Smooth muscle cell of the coronary artery (primary cell): ENCODE results near the gene NRXN2. TPM values are rescaled to one million over a fixed set of nuclear protein-coding genes. Genes with fewer than 3 reads are reported as not detected.

Source experiments
- total RNA-seq: library from RNA; depleted of rRNA; stranded (reverse); fragments of >200 nt; gene quantifications from 2 replicates; pipeline ENCODE4 v1.2.3, GENCODE V29; 2014; ENCODE audit warnings: low replicate concordance

NRXN2 gene
- total RNA-seq: 6.6 and 29.0 TPM in 2 replicates

DNA sequence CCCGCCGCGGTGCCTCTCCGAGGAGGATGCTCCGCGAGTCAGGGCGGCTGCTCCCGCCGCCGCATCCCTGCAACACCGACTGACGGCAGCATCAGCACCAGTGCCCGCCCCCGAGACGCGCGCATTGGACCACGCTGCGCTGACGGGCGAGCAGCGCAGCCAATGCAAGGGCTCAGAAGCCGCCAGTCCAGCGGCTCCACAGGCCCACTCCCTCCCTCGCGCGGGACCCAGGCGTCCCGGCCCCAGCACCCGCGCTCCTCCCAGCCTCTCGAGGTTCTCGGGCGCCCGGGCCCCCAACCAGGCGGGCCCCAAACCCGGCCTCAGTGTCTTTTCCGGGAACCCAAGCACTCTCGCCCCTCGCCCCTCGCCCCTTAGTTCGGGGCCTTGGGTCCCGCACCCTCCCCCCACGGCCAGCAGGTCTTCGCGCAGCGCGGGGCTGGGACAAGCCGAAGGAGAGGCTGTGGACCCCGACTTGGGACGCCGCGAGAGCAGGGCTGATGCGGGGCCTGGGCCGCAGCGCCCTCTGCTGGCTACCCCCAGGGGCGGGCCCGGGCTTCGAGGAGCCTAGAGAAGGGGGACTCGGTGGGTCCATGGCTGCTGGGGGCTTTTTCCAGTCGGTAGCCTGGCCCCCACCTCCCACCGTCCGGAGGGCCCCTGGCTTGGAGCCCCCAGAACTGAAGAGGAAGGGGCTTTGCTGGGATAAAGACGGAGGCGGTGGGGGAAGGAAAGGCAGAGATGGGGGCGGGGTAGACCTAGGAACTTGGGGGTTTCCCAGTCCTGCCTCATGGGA, at the start of gene NRXN2:
Gene NRXN2, minus strand, starts transcription at position 81 of the 790 bp plus-strand sequence. CDS start 9,498 bp downstream, outside the sequence.

DNA sequence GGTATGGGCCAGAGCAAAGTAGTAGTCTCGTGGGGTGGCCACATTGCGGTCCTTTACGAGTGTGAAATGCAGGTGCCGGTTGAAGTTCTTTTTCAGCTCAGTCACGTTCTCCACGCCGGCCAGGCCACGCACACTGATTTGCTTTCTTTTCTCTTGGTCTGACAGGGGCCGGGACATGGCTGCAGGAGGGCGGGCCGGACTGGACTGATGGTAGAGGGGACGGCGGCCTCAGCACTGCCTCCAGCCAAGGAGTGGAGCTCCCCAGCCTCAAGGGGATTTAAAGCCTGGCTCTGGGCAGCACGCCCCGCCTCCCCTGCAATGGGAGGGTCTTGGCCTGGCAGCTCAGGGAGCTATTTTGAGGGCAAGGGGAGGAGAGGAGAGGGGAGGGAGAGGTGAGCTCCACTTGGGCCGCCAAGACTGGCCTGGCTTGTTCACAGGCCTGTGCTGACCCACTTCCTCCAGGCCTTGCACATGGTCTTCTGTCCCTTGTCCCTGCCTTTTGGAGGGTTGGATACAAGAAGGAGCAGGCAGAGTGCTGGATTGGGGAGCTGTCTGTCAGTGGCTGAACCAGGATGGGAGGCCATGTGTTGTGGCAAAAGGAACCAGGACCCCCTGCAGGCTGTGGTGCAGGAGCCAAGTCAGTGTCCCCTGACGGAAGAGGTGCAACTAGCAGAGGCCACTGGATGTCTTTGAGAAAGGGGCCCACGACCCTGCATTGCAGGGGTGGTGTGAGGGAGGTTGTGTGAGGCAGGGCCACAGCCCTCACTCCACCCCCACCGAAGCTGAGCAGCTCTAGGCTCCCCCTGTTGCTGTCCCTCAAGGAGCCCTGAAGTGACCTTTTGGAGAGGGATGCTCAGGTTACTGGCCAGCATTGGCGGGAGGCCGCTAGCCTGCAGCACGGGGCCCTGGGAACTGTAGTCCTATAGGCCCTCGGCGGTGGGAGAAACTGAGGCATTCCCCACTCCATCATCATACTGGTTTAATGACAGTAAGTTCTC, 37.0 kb upstream of the NRXN2 start, which contains the start of gene PYGM:
Gene PYGM, minus strand, starts transcription at position 253 of the 998 bp plus-strand sequence. Its CDS starts 76 bp downstream, at position 177.

DNA sequence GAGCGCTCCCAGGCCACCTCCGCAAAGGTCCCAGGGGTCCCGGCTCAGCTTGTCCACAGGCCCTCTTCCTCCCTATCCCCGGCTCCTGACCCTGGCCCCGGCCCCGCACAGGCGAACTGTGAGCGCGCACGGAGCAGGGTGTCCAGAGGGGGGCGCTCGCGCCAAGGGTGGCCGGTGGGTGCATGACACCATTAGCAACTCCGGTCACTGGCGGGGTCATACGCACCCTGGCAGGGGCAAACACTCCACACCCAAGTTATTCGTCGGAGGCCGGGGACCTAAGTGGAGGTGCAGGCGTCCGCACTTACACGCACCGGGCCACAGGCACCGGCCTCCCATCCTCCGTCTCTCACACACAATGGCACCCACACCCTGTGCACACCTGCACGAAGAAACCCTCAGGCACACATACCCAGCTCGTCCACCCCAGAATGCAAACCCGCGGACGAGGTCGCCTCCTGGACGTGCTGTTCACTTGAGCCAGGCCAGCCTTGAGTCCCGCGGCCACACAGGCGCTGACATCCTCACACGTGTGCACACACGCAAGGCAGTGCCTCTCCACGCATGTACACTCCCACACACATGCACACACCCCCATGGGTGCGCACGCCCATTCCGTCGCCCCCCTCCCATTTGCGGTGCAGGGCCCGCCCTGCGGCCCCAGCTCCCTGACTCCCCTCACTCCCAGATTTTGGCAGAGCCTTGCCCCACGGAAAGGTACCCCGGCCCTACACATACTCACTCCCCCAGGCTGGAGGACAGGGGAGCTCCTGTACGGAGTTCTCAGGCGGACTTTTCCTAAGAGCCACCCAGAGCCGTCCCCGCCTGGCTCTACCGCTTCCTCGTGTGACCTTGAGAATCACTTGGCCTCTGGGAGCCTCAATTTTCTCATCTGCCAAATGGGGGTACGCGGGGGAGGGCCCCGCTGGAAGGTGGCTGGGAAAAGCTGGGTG, 20.9 kb upstream of the NRXN2 start, which contains the start of gene RASGRP2:
Gene RASGRP2, minus strand, starts transcription at position 552 of the 953 bp plus-strand sequence. CDS start 1,276 bp downstream, outside the sequence.

DNA sequence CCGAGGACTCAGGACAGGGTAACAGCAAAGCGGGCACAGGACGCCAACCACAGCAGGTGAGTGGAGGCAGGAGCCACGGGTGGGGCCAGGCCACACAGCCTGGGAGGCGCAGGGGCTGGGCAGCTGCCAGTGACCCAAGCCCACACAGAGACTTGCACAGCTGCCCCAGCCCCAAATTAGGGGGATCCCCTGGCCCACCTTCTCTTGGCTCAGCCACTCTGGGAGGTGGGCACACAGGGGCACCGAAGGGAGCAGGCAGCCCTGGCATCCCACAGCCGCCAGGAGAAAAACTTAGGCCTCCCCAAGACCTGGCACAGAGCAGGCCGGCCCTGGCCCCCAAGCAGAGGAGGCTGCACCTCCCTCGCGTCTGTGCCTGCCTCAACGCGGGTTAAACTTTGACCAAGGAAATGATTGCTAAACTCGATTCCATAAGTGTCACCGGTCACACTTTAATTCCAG, 132.2 kb downstream of the NRXN2 start, which contains the start of gene SLC22A12:
Gene SLC22A12, plus strand, starts transcription at position 458 of the 459 bp plus-strand sequence. CDS start 337 bp downstream, outside the sequence.

Other genes starting within 250 kb of the NRXN2 start
- gene SLC22A11, start 167.3 kb downstream of the NRXN2 start, total RNA-seq: not detected in 2 replicates
- gene SLC22A12, start 132.0 kb downstream of the NRXN2 start, total RNA-seq: not detected in 2 replicates
- gene RASGRP2, start 20.9 kb upstream of the NRXN2 start, total RNA-seq: 0.23 and 0.59 TPM in 2 replicates
- 0.68 and 4.0 TPM in 2 replicates for gene PYGM, start 36.8 kb upstream of the NRXN2 start, total RNA-seq
- 47.5 and 50.9 TPM in 2 replicates for gene SF1, start 55.3 kb upstream of the NRXN2 start, total RNA-seq
- gene MAP4K2, start 80.0 kb upstream of the NRXN2 start, total RNA-seq: 4.7 and 7.2 TPM in 2 replicates
- 11.1 and 11.3 TPM in 2 replicates for gene MEN1, start 87.4 kb upstream of the NRXN2 start, total RNA-seq
- gene CDC42BPG, start 121.5 kb upstream of the NRXN2 start, total RNA-seq: under 0.01 and 0.08 TPM in 2 replicates
- 71.9 and 97.1 TPM in 2 replicates for gene EHD1, start 155.4 kb upstream of the NRXN2 start, total RNA-seq
- gene ATG2A, start 194.0 kb upstream of the NRXN2 start, total RNA-seq: 5.6 and 9.2 TPM in 2 replicates
- gene PPP2R5B, start 201.5 kb upstream of the NRXN2 start, total RNA-seq: 4.3 and 8.9 TPM in 2 replicates
- not detected in 2 replicates for gene GPHA2, start 212.7 kb upstream of the NRXN2 start, total RNA-seq
- gene MAJIN, start 248.9 kb upstream of the NRXN2 start, total RNA-seq: not detected in 2 replicates